HG03565 (cell line): ENCODE measurements around the gene RUNX3.
"Not testable (repeated sequence)": the region's sequence is repeated elsewhere in the genome, so short reads cannot be mapped to it uniquely, and the experiment has no call there.

Source experiments
- ATAC-seq: cut with Tn5 transposase; IDR thresholded peaks from one replicate; pipeline ENCODE4 v1.9.1; 2021; ENCODE audit warnings: mild to moderate bottlenecking, moderate library complexity; ENCODE audit not compliant: unreplicated experiment

The RUNX3 gene

GRCh38 chr1:24915816-24916602, 14.1 kb downstream of the RUNX3 start:
- ATAC-seq = no peak

GRCh38 chr1:24914226-24915069, 15.6 kb downstream of the RUNX3 start:
- no peak for ATAC-seq

GRCh38 chr1:24913616-24914225, 16.4 kb downstream of the RUNX3 start:
- no peak for ATAC-seq

DNA sequence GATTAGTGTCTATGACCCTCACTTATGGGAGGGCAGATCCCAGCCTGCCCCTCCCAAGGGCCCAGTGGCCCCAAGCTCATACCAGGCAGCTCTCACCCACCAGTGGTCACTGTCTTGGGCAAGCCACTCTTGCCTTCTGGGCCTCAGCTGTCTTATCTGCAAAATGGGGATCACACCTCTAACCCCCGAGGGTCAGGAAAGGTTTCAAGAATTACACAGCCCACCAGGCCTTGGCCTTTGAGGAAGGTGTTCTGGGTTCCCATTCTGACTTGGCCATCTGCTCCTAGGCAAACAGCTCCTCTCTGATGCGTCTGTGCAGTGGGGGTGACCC, 16.8 kb downstream of the RUNX3 start:
- ATAC-seq = no peak

GRCh38 chr1:24912376-24913273, 17.5 kb downstream of the RUNX3 start:
- ATAC-seq = no peak

GRCh38 chr1:24911651-24912155, 18.4 kb downstream of the RUNX3 start:
- ATAC-seq = no peak

GRCh38 chr1:24910751-24911650, 19.1 kb downstream of the RUNX3 start:
- ATAC-seq = no peak

DNA sequence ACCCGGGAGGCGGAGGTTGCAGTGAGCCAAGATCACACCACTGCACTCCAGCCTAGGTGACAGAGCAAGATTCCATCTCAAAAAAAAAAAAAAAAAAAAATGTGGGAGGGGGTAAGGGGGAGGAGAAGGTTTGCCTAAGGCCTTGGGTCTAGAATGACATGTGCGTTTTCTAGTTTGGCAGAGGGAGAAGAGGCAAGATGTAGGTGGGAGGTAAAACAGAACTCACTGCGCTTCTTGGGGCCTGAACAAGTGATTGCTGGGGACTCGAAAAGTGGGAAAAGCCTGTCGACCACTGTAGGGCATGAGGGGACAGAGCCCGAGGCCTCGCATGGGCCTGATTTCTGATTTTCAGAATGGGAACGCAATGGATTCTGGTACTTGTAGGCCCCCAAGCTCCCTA, 19.9 kb downstream of the RUNX3 start:
- no peak for ATAC-seq

DNA sequence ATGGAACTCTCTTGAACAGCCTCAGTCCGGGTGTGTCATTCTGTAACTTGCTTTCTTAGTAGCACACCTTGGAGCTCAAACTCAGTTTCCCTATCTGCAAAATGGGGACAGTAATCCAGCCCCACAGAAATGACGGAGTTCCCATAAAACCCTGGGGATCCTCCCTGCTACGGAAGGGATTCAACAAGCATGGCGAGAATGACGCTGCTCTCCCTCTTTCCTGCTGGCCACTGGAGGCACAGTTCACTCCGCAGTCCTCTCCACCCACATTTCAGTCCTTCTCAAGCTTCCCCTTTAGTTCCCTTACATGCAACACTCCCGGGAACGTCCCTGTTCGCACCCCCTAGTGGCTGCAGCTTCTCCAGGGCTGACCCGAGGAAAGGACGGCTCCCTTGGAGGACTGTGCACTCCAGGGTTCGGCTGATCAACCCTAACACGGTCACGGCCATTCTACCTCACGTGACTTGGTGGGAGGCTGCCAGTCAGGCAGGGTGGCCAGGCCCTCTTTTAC, 20.6 kb downstream of the RUNX3 start:
- no peak for ATAC-seq

DNA sequence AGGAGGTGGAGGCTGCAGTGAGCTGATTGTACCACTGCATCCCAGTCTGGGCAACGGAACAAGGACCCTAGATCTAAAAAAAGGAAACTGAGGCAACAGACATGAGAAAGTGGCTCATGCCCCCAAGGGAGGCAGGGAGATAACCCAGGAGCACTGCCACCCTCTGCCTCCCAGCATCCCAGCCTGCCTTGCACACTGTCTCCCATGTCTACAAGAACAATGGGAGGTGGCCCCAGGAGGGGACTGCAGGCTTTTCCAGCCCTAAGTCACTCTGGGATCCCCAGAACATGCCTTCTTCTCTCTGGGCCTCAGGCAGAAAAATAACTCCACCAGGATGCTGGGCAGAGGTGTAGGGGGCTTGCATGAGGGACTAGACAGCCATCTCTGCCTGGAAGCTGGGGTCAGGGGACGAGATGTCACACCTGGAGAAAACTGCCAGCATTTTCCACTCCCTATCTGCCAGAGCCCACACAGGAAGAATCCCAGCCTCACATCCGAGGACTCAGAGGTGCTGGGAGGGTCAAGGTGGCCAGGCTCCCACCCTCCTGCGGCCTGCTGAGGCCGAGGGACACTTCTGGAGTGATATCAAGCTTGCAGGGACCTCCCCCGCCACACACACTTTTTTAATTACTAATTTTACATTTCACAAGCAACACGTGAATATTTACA, 21.4 kb downstream of the RUNX3 start:
- no peak for ATAC-seq

- ATAC-seq = not testable (repeated sequence)
These were observed 22.3 kb downstream of the RUNX3 start for GRCh38 chr1:24907587-24908294.

DNA sequence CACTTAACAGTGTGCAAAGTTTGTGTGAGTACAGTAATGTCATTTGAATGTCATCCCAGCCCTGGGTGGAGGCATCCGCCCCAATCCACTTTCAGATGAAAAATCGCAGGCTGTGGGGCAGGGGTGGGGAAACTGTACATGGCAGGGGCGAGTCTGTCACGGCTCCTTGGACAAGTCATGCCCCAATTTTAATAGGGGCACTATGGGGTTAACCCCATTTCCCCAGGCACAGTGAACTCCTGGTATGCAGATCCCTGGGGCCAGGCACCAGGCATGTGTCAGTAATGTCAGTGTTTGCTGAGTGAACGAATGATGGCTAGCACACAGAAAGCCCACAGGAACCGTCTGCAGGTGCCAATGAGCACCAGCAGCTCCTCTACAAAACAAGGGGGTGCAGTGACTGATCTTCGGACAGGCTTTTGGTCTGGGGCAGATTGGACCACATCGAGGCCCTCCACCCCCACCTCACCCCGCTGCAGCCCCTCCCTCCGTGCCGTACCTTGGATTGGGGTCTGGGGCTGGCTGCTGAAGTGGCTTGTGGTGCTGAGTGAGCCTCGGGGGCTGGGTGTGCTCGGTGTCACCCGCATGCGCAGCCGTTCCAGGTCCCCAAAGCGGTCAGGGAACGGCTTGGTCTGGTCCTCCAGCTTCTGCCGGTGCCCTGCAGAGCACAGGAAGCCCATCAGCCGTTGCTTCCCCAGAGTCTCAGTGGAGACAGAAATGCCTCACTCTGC, 23.2 kb downstream of the RUNX3 start:
- no peak for ATAC-seq

- ATAC-seq = no peak
These were observed 23.9 kb downstream of the RUNX3 start for GRCh38 chr1:24905979-24906720.

- no peak for ATAC-seq
These were observed 24.6 kb downstream of the RUNX3 start for GRCh38 chr1:24905355-24905978.

GRCh38 chr1:24904731-24905354, 25.2 kb downstream of the RUNX3 start:
- no peak for ATAC-seq
